ENCODE results near the gene PLEKHO2. TPM values are rescaled to one million over a fixed set of nuclear protein-coding genes. Genes with fewer than 3 reads are reported as not detected.

Gene PLEKHO2
- total RNA-seq, 4 donors from 2014 or later = 10.3 to 46.2 (median 23.0) TPM

DNA sequence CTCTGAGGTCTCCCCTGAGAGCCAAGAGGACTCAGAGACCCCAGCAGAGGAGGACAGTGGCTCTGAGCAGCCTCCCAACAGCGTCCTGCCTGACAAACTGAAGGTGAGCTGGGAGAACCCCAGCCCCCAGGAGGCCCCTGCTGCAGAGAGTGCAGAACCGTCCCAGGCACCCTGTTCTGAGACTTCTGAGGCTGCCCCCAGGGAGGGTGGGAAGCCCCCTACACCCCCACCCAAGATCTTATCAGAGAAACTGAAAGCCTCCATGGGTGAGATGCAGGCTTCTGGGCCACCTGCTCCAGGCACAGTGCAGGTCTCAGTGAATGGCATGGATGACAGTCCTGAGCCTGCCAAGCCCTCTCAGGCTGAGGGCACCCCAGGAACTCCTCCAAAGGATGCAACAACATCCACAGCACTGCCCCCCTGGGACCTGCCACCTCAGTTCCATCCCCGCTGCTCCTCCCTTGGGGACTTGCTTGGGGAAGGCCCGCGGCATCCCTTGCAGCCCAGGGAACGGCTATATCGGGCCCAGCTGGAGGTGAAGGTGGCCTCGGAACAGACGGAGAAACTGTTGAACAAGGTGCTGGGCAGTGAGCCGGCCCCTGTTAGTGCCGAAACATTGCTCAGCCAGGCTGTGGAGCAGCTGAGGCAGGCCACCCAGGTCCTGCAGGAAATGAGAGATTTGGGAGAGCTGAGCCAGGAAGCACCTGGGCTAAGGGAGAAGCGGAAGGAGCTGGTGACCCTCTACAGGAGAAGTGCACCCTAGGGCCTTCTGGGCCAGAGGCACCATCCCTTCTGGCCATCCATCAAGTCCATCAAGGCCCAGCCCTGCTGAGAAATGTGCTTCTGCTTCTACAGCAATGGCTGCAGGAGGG, 23.6 kb downstream of the PLEKHO2 start:
- H3K4me1 ChIP-seq = peaks cover 0 to 4% of the 10 kb centered on the region in 2 donors
- no peak overlapping the region for H3K4me3 ChIP-seq
- intact Hi-C loops (cut with DNase I; ENCODE audit: low total_unique reads) = no loop called here
- DNase-seq = no peak
- peak overlapping the region; percentile 45 to 60 for H3K27ac ChIP-seq
- no peak for TF ChIP-seq POLR2A (IDR thresholded peaks at IDR 0.05)
- TF ChIP-seq, protein P1, sequence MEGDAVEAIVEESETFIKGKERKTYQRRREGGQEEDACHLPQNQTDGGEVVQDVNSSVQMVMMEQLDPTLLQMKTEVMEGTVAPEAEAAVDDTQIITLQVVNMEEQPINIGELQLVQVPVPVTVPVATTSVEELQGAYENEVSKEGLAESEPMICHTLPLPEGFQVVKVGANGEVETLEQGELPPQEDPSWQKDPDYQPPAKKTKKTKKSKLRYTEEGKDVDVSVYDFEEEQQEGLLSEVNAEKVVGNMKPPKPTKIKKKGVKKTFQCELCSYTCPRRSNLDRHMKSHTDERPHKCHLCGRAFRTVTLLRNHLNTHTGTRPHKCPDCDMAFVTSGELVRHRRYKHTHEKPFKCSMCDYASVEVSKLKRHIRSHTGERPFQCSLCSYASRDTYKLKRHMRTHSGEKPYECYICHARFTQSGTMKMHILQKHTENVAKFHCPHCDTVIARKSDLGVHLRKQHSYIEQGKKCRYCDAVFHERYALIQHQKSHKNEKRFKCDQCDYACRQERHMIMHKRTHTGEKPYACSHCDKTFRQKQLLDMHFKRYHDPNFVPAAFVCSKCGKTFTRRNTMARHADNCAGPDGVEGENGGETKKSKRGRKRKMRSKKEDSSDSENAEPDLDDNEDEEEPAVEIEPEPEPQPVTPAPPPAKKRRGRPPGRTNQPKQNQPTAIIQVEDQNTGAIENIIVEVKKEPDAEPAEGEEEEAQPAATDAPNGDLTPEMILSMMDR (IDR thresholded peaks at IDR 0.05) = no peak
- H3K9me3 ChIP-seq = no peaks in the 10 kb centered on the region
- H3K36me3 ChIP-seq = no peaks in the 10 kb centered on the region
- H3K27me3 ChIP-seq = no peaks in the 10 kb centered on the region

DNA sequence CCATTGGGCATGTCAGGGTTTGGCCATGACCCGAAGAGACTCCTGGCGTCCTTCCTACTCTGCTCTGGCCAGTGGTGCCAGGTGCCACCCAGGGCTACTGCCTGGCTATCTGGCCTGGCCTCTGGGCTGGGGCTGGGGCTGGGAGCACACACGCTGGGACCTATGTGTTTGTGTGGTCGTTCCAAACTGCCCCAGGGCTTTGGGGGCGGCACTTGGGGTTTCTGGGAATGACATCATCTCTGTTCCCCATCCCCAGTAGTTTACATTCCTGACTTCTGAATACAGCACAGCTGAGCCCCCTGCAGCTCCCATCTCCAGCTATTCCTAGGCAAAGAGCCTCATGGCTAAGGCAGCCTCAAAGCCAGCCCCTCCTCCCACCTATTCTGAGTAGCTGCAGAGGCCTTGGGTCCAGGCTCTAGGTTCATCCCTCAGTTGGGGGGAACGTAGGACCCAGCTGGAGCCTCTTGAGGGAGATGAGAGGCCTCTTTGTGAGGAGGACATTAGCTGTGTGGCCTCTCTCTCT, 24.3 kb downstream of the PLEKHO2 start:
- Histone ChIP-seq H3K4me3 (no peak overlapping the region), H3K27ac (peak overlapping the region; percentile 45 to 60), H3K27me3 (no peaks in the 10 kb centered on the region), H3K9me3 (no peaks in the 10 kb centered on the region), H3K36me3 (no peaks in the 10 kb centered on the region), H3K4me1 (peaks cover 0 to 4% of the 10 kb centered on the region in 2 donors)
- no peak for DNase-seq
- no peak for TF ChIP-seq POLR2A (IDR thresholded peaks at IDR 0.05)
- TF ChIP-seq, protein P1 (IDR thresholded peaks at IDR 0.05) = no peak
- intact Hi-C loops (cut with DNase I; ENCODE audit: low total_unique reads) = no loop called here

DNA sequence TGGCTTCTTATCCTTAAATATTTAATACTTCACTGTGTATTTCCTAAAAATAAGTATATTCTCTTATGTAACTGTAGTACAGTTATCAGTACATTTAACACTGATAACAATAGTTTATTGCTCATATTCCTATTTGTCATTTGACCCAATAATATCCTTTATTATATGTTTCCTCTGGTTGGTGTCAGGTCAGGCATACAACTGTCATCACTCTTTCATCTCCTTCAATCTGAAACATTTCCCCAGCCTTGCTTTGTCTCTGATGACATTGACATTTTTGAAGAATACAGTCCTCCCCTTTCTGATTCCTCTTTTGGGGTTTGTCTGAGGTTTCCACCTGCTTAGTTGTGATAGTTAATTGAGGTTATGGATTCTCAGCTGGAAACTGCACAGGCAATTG, 27.8 kb downstream of the PLEKHO2 start:
- no peaks in the 10 kb centered on the region for H3K9me3 ChIP-seq
- no peaks in the 10 kb centered on the region for H3K36me3 ChIP-seq
- no peaks in the 10 kb centered on the region for H3K27me3 ChIP-seq
- TF ChIP-seq, protein P1 (IDR thresholded peaks at IDR 0.05) = no peak
- TF ChIP-seq POLR2A (IDR thresholded peaks at IDR 0.05) = no peak
- intact Hi-C loops (cut with DNase I; ENCODE audit: low total_unique reads) = no loop called here
- no peak overlapping the region for H3K27ac ChIP-seq
- H3K4me1 ChIP-seq = no peaks in the 10 kb centered on the region
- H3K4me3 ChIP-seq = no peak overlapping the region
- DNase-seq = no peak

DNA sequence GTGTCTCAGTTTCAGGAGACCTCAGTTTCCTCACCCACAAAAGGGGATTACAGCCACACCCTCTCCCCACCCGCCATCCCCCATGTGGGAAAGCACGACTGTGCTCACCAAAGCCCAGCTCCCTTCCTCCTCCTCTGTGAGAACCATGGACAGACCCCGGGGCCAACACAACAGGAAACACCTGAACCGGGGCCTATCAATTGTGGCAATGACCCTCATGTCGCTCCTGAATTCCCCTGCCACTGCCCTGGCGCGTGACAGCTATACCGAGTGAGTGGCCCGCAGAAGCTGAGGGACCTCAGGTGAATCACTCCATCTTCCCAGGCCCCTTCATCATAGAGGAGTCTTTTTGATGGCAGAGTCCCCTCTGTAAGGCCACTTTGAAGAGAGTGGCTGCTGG, 28.6 kb downstream of the PLEKHO2 start:
- no peak for DNase-seq
- no peak overlapping the region for H3K27ac ChIP-seq
- no peaks in the 10 kb centered on the region for H3K9me3 ChIP-seq
- H3K36me3 ChIP-seq = no peaks in the 10 kb centered on the region
- no peaks in the 10 kb centered on the region for H3K4me1 ChIP-seq
- intact Hi-C loops (cut with DNase I; ENCODE audit: low total_unique reads) = no loop called here
- TF ChIP-seq, protein P1 (IDR thresholded peaks at IDR 0.05) = no peak
- TF ChIP-seq POLR2A (IDR thresholded peaks at IDR 0.05) = no peak
- no peaks in the 10 kb centered on the region for H3K27me3 ChIP-seq
- H3K4me3 ChIP-seq = no peak overlapping the region

DNA sequence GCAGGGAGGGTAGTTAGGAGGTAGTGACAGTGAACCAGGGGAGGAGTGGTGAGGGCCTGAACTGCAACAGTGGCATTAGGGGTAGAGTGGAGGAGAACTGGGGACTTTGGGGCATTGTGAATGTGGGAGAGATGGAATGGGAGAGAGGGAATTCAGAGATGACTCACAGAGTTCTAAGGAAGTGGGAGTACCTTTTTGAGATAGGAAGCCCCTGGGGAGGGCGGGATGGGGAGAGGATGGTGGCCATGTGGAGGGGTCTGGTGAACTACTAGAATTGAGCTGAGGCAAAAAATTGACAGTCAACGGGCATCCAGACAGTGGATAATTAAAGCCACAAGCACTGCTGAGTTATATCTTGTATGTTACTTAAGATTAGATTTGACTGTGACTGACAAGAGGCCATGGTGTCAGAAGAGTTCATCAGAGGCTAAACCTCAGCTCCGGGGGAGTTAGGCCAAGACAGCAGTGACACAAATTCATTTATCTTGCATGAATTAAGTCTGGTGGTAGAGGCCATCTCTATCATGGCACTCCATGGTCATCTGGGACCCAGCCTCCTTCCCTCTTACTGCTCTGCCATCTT, 34.0 kb downstream of the PLEKHO2 start:
- Histone ChIP-seq H3K27ac (no peak overlapping the region), H3K27me3 (no peaks in the 10 kb centered on the region), H3K4me3 (no peak overlapping the region), H3K4me1 (no peaks in the 10 kb centered on the region), H3K36me3 (no peaks in the 10 kb centered on the region), H3K9me3 (no peaks in the 10 kb centered on the region)
- no peak for DNase-seq
- TF ChIP-seq POLR2A (IDR thresholded peaks at IDR 0.05) = no peak
- TF ChIP-seq, protein P1 (IDR thresholded peaks at IDR 0.05) = no peak
- intact Hi-C loops (cut with DNase I; ENCODE audit: low total_unique reads) = no loop called here
